A549 (cell line): Measurements from ENCODE around the gene MTA3. TPM values are rescaled to one million over a fixed set of nuclear protein-coding genes. Genes with fewer than 3 reads are reported as not detected.

Source experiments
- ATAC-seq, 2 experiments: fragments of 200-7000 bp in 1 of 2; fragments of >200 bp in 1 of 2; cut with Nextera tagmentation in 1 of 2; cut with Tn5 transposase in 1 of 2; 3 replicates each; pipeline versions ENCODE4 v1.8.0 to v1.9.1; 2018 to 2020; ENCODE audit warnings: mild to moderate bottlenecking in 1 of 2, moderate library complexity in 1 of 2
- CTCF ChIA-PET: fragments of 300-600 bp; sonication (Branson Sonifier 250); formaldehyde crosslinking; extraction: SDS; loops from one replicate; lab custom pipeline; 2021; ENCODE audit warnings: antibody characterized with exemption, inconsistent platforms; lab: Yijun Ruan, JAX
- POLR2A ChIA-PET: fragments of 350-600 bp; formaldehyde crosslinking; extraction: SDS; loops from one replicate; lab custom pipeline; 2021; ENCODE audit warnings: antibody characterized with exemption, inconsistent platforms; lab: Yijun Ruan, JAX
- DNase-seq, 2 experiments: peaks; one replicate each; pipeline versions ENCODE4 v3.0.0 to v3.0.0-alpha.2; 2011 to 2016; ENCODE audit warnings: low read depth in 1 of 2, low spot score in 1 of 2
- FAIRE-seq: peaks from 2 replicates; lab custom pipeline; 2011; peaks lifted over from hg19 to GRCh38; lab: Jason Lieb, UNC
- H3K27ac ChIP-seq, 2 experiments: fragments of >200 bp; sonication (Bioruptor Twin); formaldehyde crosslinking; 3 replicates each; pipeline ENCODE4 v1.5.1; 2016 to 2017
- H3K4me1 ChIP-seq: fragments of >200 bp; sonication (Bioruptor Twin); formaldehyde crosslinking; 3 replicates; pipeline ENCODE4 v1.6.1; 2016
- H3K4me2 ChIP-seq: fragments of >200 bp; sonication (Bioruptor Twin); formaldehyde crosslinking; 3 replicates; pipeline ENCODE4 v1.6.1; 2016
- H3K4me3 ChIP-seq: fragments of >200 bp; sonication (Bioruptor Twin); formaldehyde crosslinking; 3 replicates; pipeline ENCODE4 v1.5.1; 2016
- H3K9me3 ChIP-seq: fragments of >200 bp; sonication (Bioruptor Twin); formaldehyde crosslinking; 3 replicates; pipeline ENCODE4 v1.6.1; 2016
- ATOH8 ChIP-seq: fragments of 250-450 bp; sonication (Bioruptor Pico); IDR thresholded peaks from 2 replicates; pipeline ENCODE4 v1.5.0; 2020; ENCODE audit warnings: low read depth, mild to moderate bottlenecking, moderate library complexity
- BHLHE40 ChIP-seq: IDR thresholded peaks from 2 replicates; pipeline ENCODE4 v1.6.1; 2012; ENCODE audit warnings: low read depth, low read length, inconsistent platforms
- CBX8 ChIP-seq: fragments of 200-600 bp; sonication (generic); IDR thresholded peaks from 2 replicates; pipeline ENCODE4 v1.6.1; 2016
- ELK1 ChIP-seq: fragments of 150-350 bp; IDR thresholded peaks from 2 replicates; pipeline ENCODE4 v1.6.1; 2014; ENCODE audit warnings: low read depth, mild to moderate bottlenecking, low read length
- ESRRA ChIP-seq: fragments of 150-350 bp; IDR thresholded peaks from 2 replicates; pipeline ENCODE4 v1.6.1; 2014; ENCODE audit warnings: mild to moderate bottlenecking, low read length, borderline replicate concordance
- FOXS1 ChIP-seq: fragments of 250-450 bp; sonication (Bioruptor Pico); IDR thresholded peaks from 2 replicates; pipeline ENCODE4 v1.5.0; 2020; ENCODE audit warnings: mild to moderate bottlenecking, moderate library complexity
- HES2 ChIP-seq: fragments of >200 bp; sonication (Bioruptor Twin); formaldehyde crosslinking; IDR thresholded peaks from 2 replicates; pipeline ENCODE4 v1.6.1; 2016
- HEYL ChIP-seq: fragments of 250-450 bp; sonication (Bioruptor Pico); IDR thresholded peaks from 2 replicates; pipeline ENCODE4 v1.8.0; 2021; ENCODE audit warnings: mild to moderate bottlenecking, moderate library complexity
- HMGXB4 ChIP-seq: fragments of 250-450 bp; sonication (Bioruptor Pico); IDR thresholded peaks from 2 replicates; pipeline ENCODE4 v1.5.0; 2021; ENCODE audit warnings: mild to moderate bottlenecking, moderate library complexity, borderline replicate concordance
- HOXA7 ChIP-seq: fragments of 250-450 bp; sonication (Bioruptor Pico); IDR thresholded peaks from 2 replicates; pipeline ENCODE4 v1.5.0; 2020; ENCODE audit warnings: mild to moderate bottlenecking, moderate library complexity
- JUN ChIP-seq, 2 experiments: fragments of >200 bp; sonication (Bioruptor Twin); formaldehyde crosslinking; IDR thresholded peaks; 2 replicates in 1 of 2; 3 replicates in 1 of 2; pipeline ENCODE4 v1.6.1; 2016 to 2017
- MAX ChIP-seq: IDR thresholded peaks from 2 replicates; pipeline ENCODE4 v1.6.1; 2012
- MYC ChIP-seq: IDR thresholded peaks from 2 replicates; pipeline ENCODE4 v1.6.1; 2012; ENCODE audit warnings: mild to moderate bottlenecking, inconsistent platforms, low read length, improper control_type of control experiment, borderline replicate concordance
- PBX3 ChIP-seq: IDR thresholded peaks from 2 replicates; pipeline ENCODE4 v1.6.1; 2012
- PHF8 ChIP-seq: fragments of 200-600 bp; sonication (generic); IDR thresholded peaks from 2 replicates; pipeline ENCODE4 v1.6.1; 2016; ENCODE audit warnings: low read depth, mild to moderate bottlenecking, antibody characterized with exemption, moderate library complexity, borderline replicate concordance
- REST ChIP-seq: fragments of 200-600 bp; sonication (generic); IDR thresholded peaks from 2 replicates; pipeline ENCODE4 v1.6.1; 2016; ENCODE audit warnings: antibody characterized with exemption, mild to moderate bottlenecking, moderate library complexity
- SMC3 ChIP-seq: fragments of >200 bp; sonication (Bioruptor Twin); formaldehyde crosslinking; IDR thresholded peaks from 3 replicates; pipeline ENCODE4 v1.6.1; 2018; ENCODE audit warnings: inconsistent platforms
- TFCP2L1 ChIP-seq: fragments of 250-450 bp; sonication (Bioruptor Pico); IDR thresholded peaks from 2 replicates; pipeline ENCODE4 v1.5.0; 2021; ENCODE audit warnings: mild to moderate bottlenecking
- USF2 ChIP-seq: fragments of 450-650 bp; IDR thresholded peaks from 2 replicates; pipeline ENCODE4 v1.6.1; 2014; ENCODE audit warnings: antibody characterized with exemption
- ZC3H11A ChIP-seq: fragments of 450-650 bp; IDR thresholded peaks from 2 replicates; pipeline ENCODE4 v1.6.1; 2014; ENCODE audit warnings: antibody characterized with exemption, mild to moderate bottlenecking
- WGBS: methylation state at CpG from one replicate; pipeline ENCODE4 v1.1.6; 2017; ENCODE audit errors: missing lambda C conversion rate; 5-methylcytosine and 5-hydroxymethylcytosine counted together
- polyA plus RNA-seq, 4 experiments: library from polyadenylated mRNA; depleted of rRNA in 3 of 4; stranded (reverse); fragments of >200 nt; fragmentation: RNase III in 1 of 4; extraction: RNeasy Plus Mini Kit Qiagen cat#74134 plus additional on column Dnase treatment in 1 of 4; gene quantifications; 2 replicates in 3 of 4; 3 replicates in 1 of 4; pipeline ENCODE4 v1.2.3, GENCODE V29; 2011 to 2017

MTA3 gene
- polyA plus RNA-seq, 2 of the 4 experiments (the other 2 are of a cell fraction): 49.3 to 74.1 TPM

GRCh38 chr2:42771546-42772153 is 203.2 kb downstream of the MTA3 start:
- no peak overlapping the region for H3K4me3 ChIP-seq
- FAIRE-seq: no peak
- CTCF ChIA-PET: interaction anchor here (1.8 to 2.6 kb wide), 3 partner anchors 13 to 20 kb away, joined by 4 to 9 read pairs (median 9); no protein-coding TSS in a partner anchor
- no peak for DNase-seq
- TF ChIP-seq MAX (no peak), PHF8 (no peak), HEYL (CRISPR knock-in tag) (no peak), BHLHE40 (no peak), ZC3H11A (no peak), USF2 (no peak)
- no peak overlapping the region for H3K4me2 ChIP-seq
- ATAC-seq: no peak
- no peaks in the 10 kb centered on the region for H3K9me3 ChIP-seq
- POLR2A ChIA-PET: no interaction called here
- no peaks in the 10 kb centered on the region for H3K4me1 ChIP-seq
- no peak overlapping the region for H3K27ac ChIP-seq
- 85% methylated on average over 5 of the region's 5 CpGs for WGBS

- DNase-seq (no peak), FAIRE-seq (no peak), ATAC-seq (no peak)
- 47% methylated on average over 2 of the region's 2 CpGs for WGBS
- Histone ChIP-seq H3K4me1 (no peaks in the 10 kb centered on the region), H3K9me3 (peaks cover 6% of the 10 kb centered on the region; the same call in 1 of the 3 replicates), H3K27ac (no peak overlapping the region), H3K4me2 (no peak overlapping the region), H3K4me3 (no peak overlapping the region)
- ChIA-PET CTCF (interaction anchor here (0.6 to 1.1 kb wide), 4 partner anchors 9 to 360 kb away, joined by 3 to 4 read pairs (median 3); partner anchors contain the start of gene OXER1), POLR2A (no interaction called here)
- TF ChIP-seq SMC3 (no peak), USF2 (no peak), ESRRA (no peak), REST (no peak), HES2 (no peak), HOXA7 (no peak), CBX8 (no peak), ELK1 (no peak), JUN (IDR thresholded peaks at IDR 0.05) (no peak), HMGXB4 (no peak), MYC (no peak), PHF8 (no peak), ZC3H11A (no peak), PBX3 (no peak), FOXS1 (CRISPR knock-in tag) (no peak), TFCP2L1 (no peak), ATOH8 (CRISPR knock-in tag) (no peak)
These were observed 206.8 kb downstream of the MTA3 start for GRCh38 chr2:42775186-42775585.
